PFSK-1 (cell line): Measurements from ENCODE around the gene RPL10.

Source experiments
- FOXP2 ChIP-seq: optimal IDR thresholded peaks from 2 replicates; pipeline ENCODE3; 2011; ENCODE audit warnings: borderline replicate concordance, control low read depth, inconsistent platforms; ENCODE audit not compliant: insufficient read depth; ENCODE audit errors: extremely low read length, extremely low read depth
- POLR2AphosphoS5 ChIP-seq: IDR thresholded peaks from 2 replicates; pipeline ENCODE4 v1.6.1; 2012; ENCODE audit warnings: low read depth, mild to moderate bottlenecking, control low read depth, low read length, moderate library complexity
- SIN3A ChIP-seq: IDR thresholded peaks from 2 replicates; pipeline ENCODE4 v1.6.1; 2012; ENCODE audit warnings: mild to moderate bottlenecking, low read length, moderate library complexity, borderline replicate concordance; ENCODE audit not compliant: insufficient read depth
- TAF1 ChIP-seq: IDR thresholded peaks from 2 replicates; pipeline ENCODE4 v1.6.1; 2012; ENCODE audit warnings: low read length, control low read depth, borderline replicate concordance; ENCODE audit not compliant: insufficient read depth
- TF ChIP-seq, protein P1 (sequence below), 2 experiments: IDR thresholded peaks; 2 replicates each; pipeline versions ENCODE4 v1.6.1 to v1.8.0; 2011 to 2012; ENCODE audit warnings: low read depth in 2 of 2, low read length in 2 of 2, control low read depth in 1 of 2, inconsistent platforms in 1 of 2, mild to moderate bottlenecking in 1 of 2, moderate library complexity in 1 of 2; ENCODE audit not compliant: insufficient read depth in 1 of 2

DNA sequence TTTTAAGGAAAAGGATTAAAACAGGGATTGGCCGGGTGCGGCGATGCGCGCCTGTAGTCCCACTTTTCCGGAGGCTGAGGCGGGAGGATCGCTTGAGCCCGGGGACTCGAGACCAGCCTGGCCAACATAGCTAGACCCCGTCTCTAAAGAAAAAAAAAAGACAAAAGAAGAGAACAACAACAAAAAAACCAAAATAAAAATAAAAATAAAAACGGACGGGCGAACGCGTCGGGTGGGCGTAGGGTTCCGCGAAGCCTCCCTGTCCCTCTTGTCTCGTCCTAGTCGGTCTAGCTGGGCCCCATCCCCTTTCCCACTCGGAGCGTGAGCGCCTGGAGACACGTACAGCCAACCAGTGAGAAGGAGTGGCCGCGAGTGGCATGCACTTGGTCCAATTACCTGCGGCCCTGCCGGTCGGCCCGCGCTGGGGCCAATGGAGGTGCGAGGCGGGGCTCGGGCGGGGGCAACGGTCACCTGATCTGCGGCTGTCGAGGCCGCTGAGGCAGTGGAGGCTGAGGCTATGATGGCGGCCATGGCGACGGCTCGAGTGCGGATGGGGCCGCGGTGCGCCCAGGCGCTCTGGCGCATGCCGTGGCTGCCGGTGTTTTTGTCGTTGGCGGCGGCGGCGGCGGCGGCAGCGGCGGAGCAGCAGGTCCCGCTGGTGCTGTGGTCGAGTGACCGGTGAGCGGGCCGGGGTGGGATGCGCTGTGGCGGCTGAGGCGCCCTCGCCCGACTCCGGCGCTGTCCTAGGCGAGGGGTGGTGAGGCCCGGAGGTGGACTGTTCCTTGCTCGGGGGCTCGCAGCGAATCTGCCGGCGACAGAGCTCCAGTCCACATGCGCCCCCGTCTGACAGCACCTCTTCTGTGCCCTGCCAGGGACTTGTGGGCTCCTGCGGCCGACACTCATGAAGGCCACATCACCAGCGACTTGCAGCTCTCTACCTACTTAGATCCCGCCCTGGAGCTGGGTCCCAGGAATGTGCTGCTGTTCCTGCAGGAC, 30.3 kb downstream of the RPL10 start, which contains the start of gene ATP6AP1:
- TF ChIP-seq POLR2AphosphoS5 (peak; percentile 51), FOXP2 (no peak), TAF1 (no peak), SIN3A (no peak)
- TF ChIP-seq, protein P1, sequence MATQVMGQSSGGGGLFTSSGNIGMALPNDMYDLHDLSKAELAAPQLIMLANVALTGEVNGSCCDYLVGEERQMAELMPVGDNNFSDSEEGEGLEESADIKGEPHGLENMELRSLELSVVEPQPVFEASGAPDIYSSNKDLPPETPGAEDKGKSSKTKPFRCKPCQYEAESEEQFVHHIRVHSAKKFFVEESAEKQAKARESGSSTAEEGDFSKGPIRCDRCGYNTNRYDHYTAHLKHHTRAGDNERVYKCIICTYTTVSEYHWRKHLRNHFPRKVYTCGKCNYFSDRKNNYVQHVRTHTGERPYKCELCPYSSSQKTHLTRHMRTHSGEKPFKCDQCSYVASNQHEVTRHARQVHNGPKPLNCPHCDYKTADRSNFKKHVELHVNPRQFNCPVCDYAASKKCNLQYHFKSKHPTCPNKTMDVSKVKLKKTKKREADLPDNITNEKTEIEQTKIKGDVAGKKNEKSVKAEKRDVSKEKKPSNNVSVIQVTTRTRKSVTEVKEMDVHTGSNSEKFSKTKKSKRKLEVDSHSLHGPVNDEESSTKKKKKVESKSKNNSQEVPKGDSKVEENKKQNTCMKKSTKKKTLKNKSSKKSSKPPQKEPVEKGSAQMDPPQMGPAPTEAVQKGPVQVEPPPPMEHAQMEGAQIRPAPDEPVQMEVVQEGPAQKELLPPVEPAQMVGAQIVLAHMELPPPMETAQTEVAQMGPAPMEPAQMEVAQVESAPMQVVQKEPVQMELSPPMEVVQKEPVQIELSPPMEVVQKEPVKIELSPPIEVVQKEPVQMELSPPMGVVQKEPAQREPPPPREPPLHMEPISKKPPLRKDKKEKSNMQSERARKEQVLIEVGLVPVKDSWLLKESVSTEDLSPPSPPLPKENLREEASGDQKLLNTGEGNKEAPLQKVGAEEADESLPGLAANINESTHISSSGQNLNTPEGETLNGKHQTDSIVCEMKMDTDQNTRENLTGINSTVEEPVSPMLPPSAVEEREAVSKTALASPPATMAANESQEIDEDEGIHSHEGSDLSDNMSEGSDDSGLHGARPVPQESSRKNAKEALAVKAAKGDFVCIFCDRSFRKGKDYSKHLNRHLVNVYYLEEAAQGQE (IDR thresholded peaks at IDR 0.05; ENCODE audit: insufficient read depth in 1 of 2, low read depth in 2 of 2, low read length in 2 of 2): no peak
